ENCODE results near the gene EIF3D. TPM values are rescaled to one million over a fixed set of nuclear protein-coding genes. Genes with fewer than 3 reads are reported as not detected.

Gene EIF3D
- total RNA-seq, 4 donors from 2014 or later: 200 to 272 (median 238) TPM

DNA sequence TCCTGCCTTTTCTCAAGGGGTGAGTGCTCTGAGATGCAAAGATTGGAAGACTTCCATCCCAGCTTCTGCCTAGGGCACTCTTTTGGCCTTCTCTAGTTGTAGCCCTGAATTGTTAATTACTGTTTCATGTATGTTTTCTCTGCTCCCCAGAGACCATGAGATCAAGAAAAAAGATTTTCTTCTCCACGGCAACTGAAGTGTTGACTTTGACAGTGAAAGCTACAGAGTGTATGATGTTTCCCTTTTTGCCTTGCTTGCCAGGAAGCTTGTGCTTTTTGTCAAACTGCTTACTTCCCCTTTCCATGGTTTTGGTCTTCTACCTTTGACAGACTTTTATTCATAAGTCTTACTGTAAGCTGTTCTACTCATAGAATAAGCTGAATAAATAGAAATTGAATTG, 23.3 kb upstream of the EIF3D start:
- no peak overlapping the region for H3K27ac ChIP-seq
- no peaks in the 10 kb centered on the region for H3K9me3 ChIP-seq
- H3K27me3 ChIP-seq: peaks cover 0 to 47% of the 10 kb centered on the region in 2 donors
- H3K4me1 ChIP-seq: no peaks in the 10 kb centered on the region
- TF ChIP-seq, protein P1, sequence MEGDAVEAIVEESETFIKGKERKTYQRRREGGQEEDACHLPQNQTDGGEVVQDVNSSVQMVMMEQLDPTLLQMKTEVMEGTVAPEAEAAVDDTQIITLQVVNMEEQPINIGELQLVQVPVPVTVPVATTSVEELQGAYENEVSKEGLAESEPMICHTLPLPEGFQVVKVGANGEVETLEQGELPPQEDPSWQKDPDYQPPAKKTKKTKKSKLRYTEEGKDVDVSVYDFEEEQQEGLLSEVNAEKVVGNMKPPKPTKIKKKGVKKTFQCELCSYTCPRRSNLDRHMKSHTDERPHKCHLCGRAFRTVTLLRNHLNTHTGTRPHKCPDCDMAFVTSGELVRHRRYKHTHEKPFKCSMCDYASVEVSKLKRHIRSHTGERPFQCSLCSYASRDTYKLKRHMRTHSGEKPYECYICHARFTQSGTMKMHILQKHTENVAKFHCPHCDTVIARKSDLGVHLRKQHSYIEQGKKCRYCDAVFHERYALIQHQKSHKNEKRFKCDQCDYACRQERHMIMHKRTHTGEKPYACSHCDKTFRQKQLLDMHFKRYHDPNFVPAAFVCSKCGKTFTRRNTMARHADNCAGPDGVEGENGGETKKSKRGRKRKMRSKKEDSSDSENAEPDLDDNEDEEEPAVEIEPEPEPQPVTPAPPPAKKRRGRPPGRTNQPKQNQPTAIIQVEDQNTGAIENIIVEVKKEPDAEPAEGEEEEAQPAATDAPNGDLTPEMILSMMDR (IDR thresholded peaks at IDR 0.05): no peak
- no peak for TF ChIP-seq EP300 (IDR thresholded peaks at IDR 0.05)
- TF ChIP-seq POLR2A (IDR thresholded peaks at IDR 0.05): no peak
- WGBS, 2 donors: 21 to 33% methylated on average over 1 of the region's 1 CpG
- no peak for DNase-seq (ENCODE audit: low spot score in 2 of 2)
- H3K4me3 ChIP-seq: no peak overlapping the region
- H3K36me3 ChIP-seq: no peaks in the 10 kb centered on the region

GRCh38 chr22:36550701-36551495, 21.9 kb upstream of the EIF3D start:
- H3K4me1 ChIP-seq: no peaks in the 10 kb centered on the region
- no peaks in the 10 kb centered on the region for H3K9me3 ChIP-seq
- no peak for DNase-seq (ENCODE audit: low spot score in 2 of 2)
- no peak overlapping the region for H3K27ac ChIP-seq
- no peak for TF ChIP-seq POLR2A (IDR thresholded peaks at IDR 0.05)
- WGBS, 2 donors: 58 to 67% methylated on average over 13 of the region's 13 CpGs
- H3K36me3 ChIP-seq: no peaks in the 10 kb centered on the region
- H3K27me3 ChIP-seq: peaks cover 0 to 61% of the 10 kb centered on the region in 2 donors
- no peak overlapping the region for H3K4me3 ChIP-seq

DNA sequence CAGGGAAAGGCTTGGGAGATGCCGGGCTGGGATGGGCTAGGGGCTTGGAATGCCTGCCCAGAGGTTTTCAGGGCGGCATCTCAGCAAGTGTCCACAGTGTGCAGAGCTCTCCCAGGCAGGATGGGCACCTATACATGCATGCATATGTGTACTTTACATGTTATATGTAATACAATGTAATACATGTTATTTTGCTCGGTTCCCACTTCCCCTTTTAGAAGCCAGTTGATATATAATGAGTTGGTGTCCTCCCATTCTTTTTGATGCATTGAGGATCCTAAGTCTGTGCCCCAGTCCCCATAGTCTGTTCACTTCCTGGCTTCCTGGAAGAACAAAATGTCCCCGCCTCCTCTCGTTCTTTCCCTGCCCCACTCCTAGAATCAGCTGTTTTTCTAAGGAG, 20.1 kb upstream of the EIF3D start:
- TF ChIP-seq EP300 (IDR thresholded peaks at IDR 0.05): no peak
- TF ChIP-seq, protein P1 (IDR thresholded peaks at IDR 0.05): no peak
- TF ChIP-seq POLR2A (IDR thresholded peaks at IDR 0.05): no peak
- no peak overlapping the region for H3K27ac ChIP-seq
- peaks cover 0 to 63% of the 10 kb centered on the region in 2 donors for H3K27me3 ChIP-seq
- no peak overlapping the region for H3K4me3 ChIP-seq
- no peaks in the 10 kb centered on the region for H3K36me3 ChIP-seq
- WGBS, 2 donors: 40 to 56% methylated on average over 5 of the region's 5 CpGs
- no peaks in the 10 kb centered on the region for H3K9me3 ChIP-seq
- DNase-seq (ENCODE audit: low spot score in 2 of 2): no peak
- no peaks in the 10 kb centered on the region for H3K4me1 ChIP-seq

DNA sequence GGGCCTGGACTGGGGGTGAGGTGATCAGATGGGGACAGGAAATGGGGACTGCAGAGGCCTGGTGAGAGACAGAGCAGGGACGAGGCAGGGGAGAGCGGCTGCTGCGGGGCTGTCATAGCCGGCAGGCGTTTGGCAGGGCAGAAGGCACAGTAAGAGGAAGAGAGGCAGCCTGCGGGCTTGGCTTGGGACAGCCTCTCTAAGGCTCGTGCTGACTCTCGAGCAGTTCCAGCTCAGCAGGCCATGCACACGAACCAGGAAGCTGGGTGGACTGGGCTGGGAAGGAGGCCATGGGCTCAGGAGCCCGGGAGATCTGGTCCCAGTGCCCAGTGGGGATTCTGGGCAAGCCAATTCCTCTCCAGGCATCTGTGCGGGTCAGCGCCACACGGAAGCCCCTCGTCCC, 19.6 kb upstream of the EIF3D start:
- Histone ChIP-seq H3K27me3 (peaks cover 0 to 60% of the 10 kb centered on the region in 2 donors), H3K9me3 (no peaks in the 10 kb centered on the region), H3K36me3 (no peaks in the 10 kb centered on the region), H3K4me1 (no peaks in the 10 kb centered on the region), H3K27ac (no peak overlapping the region), H3K4me3 (no peak overlapping the region)
- 35 to 40% methylated on average over 14 of the region's 14 CpGs for WGBS, 2 donors
- DNase-seq (ENCODE audit: low spot score in 2 of 2): no peak
- TF ChIP-seq EP300 (IDR thresholded peaks at IDR 0.05) (no peak), POLR2A (IDR thresholded peaks at IDR 0.05) (no peak)
- TF ChIP-seq, protein P1 (IDR thresholded peaks at IDR 0.05): no peak

- no peaks in the 10 kb centered on the region for H3K36me3 ChIP-seq
- no peak overlapping the region for H3K4me3 ChIP-seq
- no peaks in the 10 kb centered on the region for H3K4me1 ChIP-seq
- no peak overlapping the region for H3K27ac ChIP-seq
- TF ChIP-seq, protein P1 (IDR thresholded peaks at IDR 0.05): no peak
- TF ChIP-seq POLR2A (IDR thresholded peaks at IDR 0.05): no peak
- TF ChIP-seq EP300 (IDR thresholded peaks at IDR 0.05): no peak
- 46 to 51% methylated on average over 6 of the region's 6 CpGs for WGBS, 2 donors
- DNase-seq (ENCODE audit: low spot score in 2 of 2): no peak
- H3K9me3 ChIP-seq: no peaks in the 10 kb centered on the region
- H3K27me3 ChIP-seq: peaks cover 0 to 46% of the 10 kb centered on the region in 2 donors
These were observed 18.0 kb upstream of the EIF3D start for GRCh38 chr22:36546932-36547331.
